Fibroblast of mammary gland (primary cell): ENCODE data around the gene ARF5.
A peak's percentile ranks its signal among the peaks of the same experiment; 100 is the strongest.

ENCODE experiments used
- DNase-seq: peaks from one replicate; pipeline ENCODE4 v3.0.0-alpha.2; 2010; ENCODE audit warnings: low read depth
- H3K4me3 ChIP-seq: 2 replicates; pipeline ENCODE4 v1.5.1; 2011; ENCODE audit warnings: low read depth, mild to moderate bottlenecking, low read length, moderate library complexity; ENCODE audit not compliant: control insufficient read depth
- CTCF ChIP-seq: conservative IDR thresholded peaks from 2 replicates; pipeline ENCODE4 v1.5.1; 2011; ENCODE audit warnings: low read depth, low read length, inconsistent platforms; ENCODE audit not compliant: control insufficient read depth, insufficient read depth

Gene ARF5

GRCh38 chr7:127588697-127589482 is 679 bp downstream of the ARF5 start:
- peak overlapping the region; percentile 87 for H3K4me3 ChIP-seq
- peak; percentile 49 for TF ChIP-seq CTCF
- DNase-seq = peak; percentile 44

- H3K4me3 ChIP-seq = no peak overlapping the region
- no peak for DNase-seq
- TF ChIP-seq CTCF = no peak
Observed at GRCh38 chr7:127589896-127590295, 1.7 kb downstream of the ARF5 start.

- DNase-seq = no peak
- no peak overlapping the region for H3K4me3 ChIP-seq
- no peak for TF ChIP-seq CTCF
Observed at GRCh38 chr7:127591189-127591588, 3.0 kb downstream of the ARF5 start.

- DNase-seq = no peak
Observed at GRCh38 chr7:127591591-127591990, 3.4 kb downstream of the ARF5 start.

GRCh38 chr7:127592550-127592949 is 4.3 kb downstream of the ARF5 start:
- no peak for DNase-seq
- no peak overlapping the region for H3K4me3 ChIP-seq
- no peak for TF ChIP-seq CTCF

More at GRCh38 chr7:127591591-127591990, 3.4 kb downstream of the ARF5 start:
- H3K4me3 ChIP-seq = no peak overlapping the region
- TF ChIP-seq CTCF = no peak

- no peak for TF ChIP-seq CTCF
- no peak for DNase-seq
- H3K4me3 ChIP-seq = no peak overlapping the region
Observed at GRCh38 chr7:127594490-127594889, 6.3 kb downstream of the ARF5 start.
